ENCODE results near the gene CACNG5.

Gene CACNG5

DNA sequence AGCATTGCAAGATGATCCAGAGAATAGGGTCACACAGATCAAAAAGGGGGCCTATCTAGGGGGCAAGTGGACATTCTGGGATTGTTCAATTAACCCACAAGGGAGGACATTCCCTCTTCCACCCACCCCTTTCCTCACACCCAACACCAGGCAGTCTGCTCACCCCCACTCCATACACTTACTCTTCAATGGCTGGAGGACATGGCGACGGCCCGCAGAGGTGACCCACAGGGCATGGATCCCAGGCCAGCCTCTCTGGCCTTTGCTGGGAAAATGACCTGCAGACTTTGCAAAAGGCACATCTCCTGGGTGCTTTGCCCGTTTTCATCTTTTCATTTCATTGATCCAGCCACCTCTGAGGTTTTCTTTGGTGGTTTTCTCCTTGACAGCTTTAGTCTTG, 1.7 kb upstream of the CACNG5 start:
- TF ChIP-seq, protein P1, sequence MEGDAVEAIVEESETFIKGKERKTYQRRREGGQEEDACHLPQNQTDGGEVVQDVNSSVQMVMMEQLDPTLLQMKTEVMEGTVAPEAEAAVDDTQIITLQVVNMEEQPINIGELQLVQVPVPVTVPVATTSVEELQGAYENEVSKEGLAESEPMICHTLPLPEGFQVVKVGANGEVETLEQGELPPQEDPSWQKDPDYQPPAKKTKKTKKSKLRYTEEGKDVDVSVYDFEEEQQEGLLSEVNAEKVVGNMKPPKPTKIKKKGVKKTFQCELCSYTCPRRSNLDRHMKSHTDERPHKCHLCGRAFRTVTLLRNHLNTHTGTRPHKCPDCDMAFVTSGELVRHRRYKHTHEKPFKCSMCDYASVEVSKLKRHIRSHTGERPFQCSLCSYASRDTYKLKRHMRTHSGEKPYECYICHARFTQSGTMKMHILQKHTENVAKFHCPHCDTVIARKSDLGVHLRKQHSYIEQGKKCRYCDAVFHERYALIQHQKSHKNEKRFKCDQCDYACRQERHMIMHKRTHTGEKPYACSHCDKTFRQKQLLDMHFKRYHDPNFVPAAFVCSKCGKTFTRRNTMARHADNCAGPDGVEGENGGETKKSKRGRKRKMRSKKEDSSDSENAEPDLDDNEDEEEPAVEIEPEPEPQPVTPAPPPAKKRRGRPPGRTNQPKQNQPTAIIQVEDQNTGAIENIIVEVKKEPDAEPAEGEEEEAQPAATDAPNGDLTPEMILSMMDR (conservative IDR thresholded peaks at IDR 0.05), result no peak
- TF ChIP-seq ZFX (IDR thresholded peaks at IDR 0.05), result no peak
- no peak overlapping the region for H3K27ac ChIP-seq

DNA sequence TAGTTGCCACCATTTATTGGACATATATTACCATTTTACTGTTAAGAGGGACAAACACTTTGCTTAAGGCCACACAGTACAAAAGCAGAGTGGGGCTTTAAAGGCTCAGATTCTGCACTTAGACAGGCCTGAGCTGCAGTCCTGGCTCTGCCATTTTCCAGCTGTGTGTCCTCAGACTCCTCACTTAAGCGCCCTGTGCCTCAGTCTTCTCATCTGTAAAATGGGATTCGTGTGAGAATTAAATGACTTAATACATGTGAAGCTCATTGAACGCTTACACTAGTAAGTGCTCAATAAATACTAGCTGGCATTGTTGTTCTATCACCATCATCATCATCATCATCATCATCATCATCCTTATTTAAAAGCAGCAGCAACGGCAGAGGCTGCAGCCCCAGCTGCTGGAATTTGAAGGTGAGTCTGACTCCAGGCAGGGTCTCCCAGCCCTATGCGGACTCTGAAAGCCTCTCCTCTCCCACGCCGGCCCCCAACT, 445 bp upstream of the CACNG5 start:
- no peak for TF ChIP-seq ZFX (IDR thresholded peaks at IDR 0.05)
- TF ChIP-seq, protein P1 (conservative IDR thresholded peaks at IDR 0.05), result no peak
- no peak overlapping the region for H3K27ac ChIP-seq

DNA sequence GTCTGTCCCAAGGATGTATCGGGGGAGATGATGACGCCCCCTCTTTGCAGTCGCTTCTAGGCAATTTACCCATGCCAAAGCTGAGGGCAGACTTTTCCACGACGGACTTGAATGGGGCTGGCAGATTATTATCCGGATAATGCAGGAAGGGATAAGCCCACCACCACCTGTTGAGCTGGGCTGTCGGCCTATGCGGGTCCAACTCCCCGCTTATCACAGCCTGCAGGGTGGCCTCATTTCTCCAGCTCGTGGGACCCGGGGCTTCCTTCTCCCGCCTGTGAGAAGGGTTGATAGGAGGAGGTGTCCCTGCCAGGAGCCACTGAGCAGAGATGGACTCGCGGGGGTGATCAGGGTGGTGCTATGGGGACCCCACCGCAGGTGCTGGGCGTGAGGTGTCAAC, 559 bp downstream of the CACNG5 start:
- no peak overlapping the region for H3K27ac ChIP-seq
- TF ChIP-seq, protein P1 (conservative IDR thresholded peaks at IDR 0.05), result no peak

DNA sequence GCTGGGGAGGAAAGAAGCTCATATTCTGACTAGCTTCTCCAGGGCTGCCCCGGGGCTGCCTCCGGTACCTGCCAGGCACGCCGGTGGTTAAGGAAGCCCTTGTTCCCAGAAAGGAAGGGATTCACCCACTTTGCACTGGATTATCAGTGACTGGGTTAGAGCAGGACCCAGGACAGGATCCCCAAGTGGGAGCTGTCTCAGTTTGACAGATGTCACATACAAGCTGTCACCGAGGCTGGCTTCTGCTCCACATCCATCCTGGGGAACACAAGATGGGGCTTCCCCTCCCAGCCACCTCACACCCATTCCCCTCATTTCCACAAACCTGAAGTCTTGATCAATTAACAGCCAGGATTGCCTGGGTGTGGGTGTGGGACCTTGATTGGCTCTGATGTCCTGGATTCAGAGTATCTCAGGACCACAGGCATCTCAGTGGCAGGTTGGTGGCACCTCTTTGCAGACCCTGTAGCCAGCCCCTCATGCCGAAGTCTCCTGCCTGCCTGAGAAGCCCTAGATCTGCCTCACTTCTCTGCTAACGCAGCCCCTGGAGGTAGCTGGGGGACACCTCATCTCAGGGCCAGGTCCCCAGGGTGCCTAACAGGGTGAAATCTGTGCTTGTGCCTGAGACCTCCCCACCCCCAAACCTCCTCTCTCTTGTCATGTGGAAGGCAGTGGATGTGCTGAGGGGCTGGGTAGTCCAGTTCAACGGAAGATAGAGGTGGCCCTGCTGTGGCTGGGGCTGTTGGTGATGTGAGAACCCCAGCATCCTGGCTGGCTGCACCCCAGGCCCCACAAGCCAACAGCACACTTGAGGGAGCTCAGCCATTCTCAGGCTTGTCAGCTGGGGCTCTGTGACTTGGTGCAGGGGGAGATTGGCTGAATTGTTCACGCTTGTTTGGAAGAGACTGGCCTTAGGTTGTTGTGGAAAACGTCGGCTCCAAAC, 1.4 kb downstream of the CACNG5 start:
- TF ChIP-seq, protein P1 (conservative IDR thresholded peaks at IDR 0.05), result no peak
- no peak for TF ChIP-seq ZFX (IDR thresholded peaks at IDR 0.05)
- H3K27ac ChIP-seq, result no peak overlapping the region

DNA sequence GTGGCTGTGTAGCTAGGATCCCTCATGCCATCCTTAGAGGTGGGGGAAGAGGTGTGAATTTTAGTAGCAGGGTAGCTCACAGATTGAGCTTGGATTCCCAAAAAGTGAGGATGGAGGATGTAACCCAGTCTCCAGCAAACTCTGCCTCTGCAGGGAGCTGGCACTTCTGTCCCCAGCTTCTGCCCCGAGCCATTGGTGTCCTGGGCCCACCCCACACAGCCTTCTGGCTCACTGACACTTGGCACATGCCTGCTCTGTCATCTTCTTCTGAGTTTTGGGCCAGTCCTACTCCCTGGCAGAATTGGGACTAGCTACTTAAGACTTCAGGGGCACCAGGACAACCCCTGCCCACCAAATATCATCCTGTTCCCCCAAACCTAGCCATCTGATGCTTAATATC, 2.3 kb downstream of the CACNG5 start:
- H3K27ac ChIP-seq, result no peak overlapping the region
- TF ChIP-seq ZFX (IDR thresholded peaks at IDR 0.05), result no peak
- TF ChIP-seq, protein P1 (conservative IDR thresholded peaks at IDR 0.05), result no peak

DNA sequence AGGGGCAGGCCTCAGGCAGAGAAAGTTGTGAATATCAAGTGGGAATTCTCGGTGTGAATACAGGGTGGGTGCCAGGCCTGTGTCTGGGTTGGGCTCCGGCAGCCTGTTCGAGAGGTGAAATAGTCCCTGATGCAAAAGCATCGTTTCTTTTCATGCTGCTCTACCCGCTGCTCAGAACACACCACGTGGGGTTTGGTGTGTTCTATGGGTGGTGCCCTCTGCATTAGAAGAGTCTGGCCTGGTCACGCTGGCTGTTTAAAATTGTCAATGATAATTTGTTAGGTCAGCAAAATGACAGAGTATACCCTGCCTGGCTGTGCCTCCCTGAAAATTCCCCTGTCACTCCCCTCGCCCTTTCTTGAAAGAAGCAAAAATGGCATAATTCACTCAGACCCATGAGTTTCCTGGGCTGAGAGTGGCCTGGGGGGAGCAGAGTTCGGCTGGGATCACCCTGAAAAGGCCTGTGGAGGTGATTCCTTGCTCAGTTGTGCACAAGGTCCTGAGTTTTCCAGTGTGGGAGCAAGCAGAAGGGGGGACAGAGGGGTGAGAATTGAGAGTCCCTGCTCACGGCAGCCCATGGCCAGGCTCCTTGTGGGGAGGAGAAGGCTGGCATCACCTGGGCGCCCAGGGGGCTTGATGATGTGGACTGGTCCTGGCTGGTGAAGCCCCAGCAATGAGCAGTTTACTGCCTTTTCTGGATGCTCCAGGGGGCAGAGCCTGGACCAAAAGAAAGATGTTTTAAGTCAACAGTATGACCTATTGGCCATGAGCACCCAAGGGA, 3.2 kb downstream of the CACNG5 start:
- H3K27ac ChIP-seq, result no peak overlapping the region
- no peak for TF ChIP-seq ZFX (IDR thresholded peaks at IDR 0.05)
- TF ChIP-seq, protein P1 (conservative IDR thresholded peaks at IDR 0.05), result no peak

DNA sequence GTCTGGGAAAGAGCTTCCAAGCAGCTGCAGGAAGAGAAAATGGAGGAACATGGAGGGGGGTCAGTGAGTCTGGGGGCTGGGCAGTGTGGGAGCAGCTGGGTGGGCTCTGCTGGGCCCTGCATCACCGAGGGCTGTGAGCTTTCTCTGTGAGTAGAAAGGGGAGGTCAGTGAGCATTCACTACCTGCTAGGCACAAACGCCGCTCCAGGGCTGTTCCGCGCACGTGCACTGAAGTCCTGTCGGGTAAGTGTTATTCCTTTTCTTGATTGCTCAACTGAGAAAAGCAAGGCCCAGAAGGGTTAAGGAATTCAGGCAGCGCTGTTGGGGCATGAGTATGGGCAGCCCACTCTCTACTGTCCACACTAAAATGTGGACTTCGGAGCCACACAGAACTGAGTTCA, 4.7 kb downstream of the CACNG5 start:
- H3K27ac ChIP-seq, result no peak overlapping the region
- TF ChIP-seq, protein P1 (conservative IDR thresholded peaks at IDR 0.05), result no peak
- no peak for TF ChIP-seq ZFX (IDR thresholded peaks at IDR 0.05)

Data from C4-2B (cell line).